Measurements from ENCODE around the gene GPR62.

The GPR62 gene

GRCh38 chr3:51932471-51933370, 22.5 kb upstream of the GPR62 start:
- no peak overlapping the region for H3K9ac ChIP-seq (ENCODE audit: low read depth, low read length)
- TF ChIP-seq, protein P1, sequence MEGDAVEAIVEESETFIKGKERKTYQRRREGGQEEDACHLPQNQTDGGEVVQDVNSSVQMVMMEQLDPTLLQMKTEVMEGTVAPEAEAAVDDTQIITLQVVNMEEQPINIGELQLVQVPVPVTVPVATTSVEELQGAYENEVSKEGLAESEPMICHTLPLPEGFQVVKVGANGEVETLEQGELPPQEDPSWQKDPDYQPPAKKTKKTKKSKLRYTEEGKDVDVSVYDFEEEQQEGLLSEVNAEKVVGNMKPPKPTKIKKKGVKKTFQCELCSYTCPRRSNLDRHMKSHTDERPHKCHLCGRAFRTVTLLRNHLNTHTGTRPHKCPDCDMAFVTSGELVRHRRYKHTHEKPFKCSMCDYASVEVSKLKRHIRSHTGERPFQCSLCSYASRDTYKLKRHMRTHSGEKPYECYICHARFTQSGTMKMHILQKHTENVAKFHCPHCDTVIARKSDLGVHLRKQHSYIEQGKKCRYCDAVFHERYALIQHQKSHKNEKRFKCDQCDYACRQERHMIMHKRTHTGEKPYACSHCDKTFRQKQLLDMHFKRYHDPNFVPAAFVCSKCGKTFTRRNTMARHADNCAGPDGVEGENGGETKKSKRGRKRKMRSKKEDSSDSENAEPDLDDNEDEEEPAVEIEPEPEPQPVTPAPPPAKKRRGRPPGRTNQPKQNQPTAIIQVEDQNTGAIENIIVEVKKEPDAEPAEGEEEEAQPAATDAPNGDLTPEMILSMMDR (IDR thresholded peaks at IDR 0.05; ENCODE audit: borderline replicate concordance, extremely low read depth, low read length, poor library complexity, severe bottlenecking): no peak
- no peak for TF ChIP-seq EZH2 (IDR thresholded peaks at IDR 0.05; ENCODE audit: borderline replicate concordance, low read depth, low read length, severe bottlenecking)
- no peak overlapping the region for H3K4me3 ChIP-seq (ENCODE audit: low read depth in 1 of 2, low read length in 2 of 2)
- H3K27me3 ChIP-seq (ENCODE audit: insufficient read depth, low read length, poor library complexity): no peaks in the 10 kb centered on the region
- ATAC-seq (ENCODE audit: insufficient read depth, low read depth) (no peak), DNase-seq (no peak)
- no peaks in the 10 kb centered on the region for H3K4me1 ChIP-seq (ENCODE audit: insufficient read depth, low read length)
- H3K4me2 ChIP-seq (ENCODE audit: insufficient read depth, low read length): no peak overlapping the region
- H3K9me3 ChIP-seq (ENCODE audit: insufficient read depth, low read length, severe bottlenecking): no peaks in the 10 kb centered on the region
- peaks cover 48% of the 10 kb centered on the region for H3K36me3 ChIP-seq (ENCODE audit: insufficient read depth, low read length)
- no peak overlapping the region for H2AFZ ChIP-seq (ENCODE audit: low read depth, low read length)
- no peaks in the 10 kb centered on the region for H3K79me2 ChIP-seq (ENCODE audit: insufficient read depth, low read length)
- H4K20me1 ChIP-seq (ENCODE audit: insufficient read depth, low read length): peaks cover 21% of the 10 kb centered on the region
- H3K27ac ChIP-seq (ENCODE audit: low read length): no peak overlapping the region

GRCh38 chr3:51933471-51934138, 21.6 kb upstream of the GPR62 start:
- no peak for TF ChIP-seq EZH2 (IDR thresholded peaks at IDR 0.05; ENCODE audit: borderline replicate concordance, low read depth, low read length, severe bottlenecking)
- TF ChIP-seq, protein P1 (IDR thresholded peaks at IDR 0.05; ENCODE audit: borderline replicate concordance, extremely low read depth, low read length, poor library complexity, severe bottlenecking): no peak
- no peak overlapping the region for H3K27ac ChIP-seq (ENCODE audit: low read length)
- H3K9me3 ChIP-seq (ENCODE audit: insufficient read depth, low read length, severe bottlenecking): no peaks in the 10 kb centered on the region
- H3K9ac ChIP-seq (ENCODE audit: low read depth, low read length): no peak overlapping the region
- peaks cover 57% of the 10 kb centered on the region for H3K36me3 ChIP-seq (ENCODE audit: insufficient read depth, low read length)
- ATAC-seq (ENCODE audit: insufficient read depth, low read depth) (no peak), DNase-seq (no peak)
- peaks cover under 1% of the 10 kb centered on the region; the same call in 1 of the 2 replicates for H3K79me2 ChIP-seq (ENCODE audit: insufficient read depth, low read length)
- H2AFZ ChIP-seq (ENCODE audit: low read depth, low read length): no peak overlapping the region
- H3K4me2 ChIP-seq (ENCODE audit: insufficient read depth, low read length): no peak overlapping the region
- no peaks in the 10 kb centered on the region for H3K27me3 ChIP-seq (ENCODE audit: insufficient read depth, low read length, poor library complexity)
- no peaks in the 10 kb centered on the region; the same call in 1 of the 2 replicates for H3K4me1 ChIP-seq (ENCODE audit: insufficient read depth, low read length)
- no peak overlapping the region for H3K4me3 ChIP-seq (ENCODE audit: low read depth in 1 of 2, low read length in 2 of 2)
- H4K20me1 ChIP-seq (ENCODE audit: insufficient read depth, low read length): peaks cover 24% of the 10 kb centered on the region

GRCh38 chr3:51934139-51934850, 20.9 kb upstream of the GPR62 start:
- peaks cover 7% of the 10 kb centered on the region; the same call in 1 of the 2 replicates for H3K79me2 ChIP-seq (ENCODE audit: insufficient read depth, low read length)
- H3K9ac ChIP-seq (ENCODE audit: low read depth, low read length): no peak overlapping the region
- H3K4me2 ChIP-seq (ENCODE audit: insufficient read depth, low read length): no peak overlapping the region
- H3K4me1 ChIP-seq (ENCODE audit: insufficient read depth, low read length): peaks cover 5% of the 10 kb centered on the region; the same call in 1 of the 2 replicates
- TF ChIP-seq, protein P1 (IDR thresholded peaks at IDR 0.05; ENCODE audit: borderline replicate concordance, extremely low read depth, low read length, poor library complexity, severe bottlenecking): no peak
- no peak for TF ChIP-seq EZH2 (IDR thresholded peaks at IDR 0.05; ENCODE audit: borderline replicate concordance, low read depth, low read length, severe bottlenecking)
- ATAC-seq (ENCODE audit: insufficient read depth, low read depth) (peak; percentile 49; the same call in 1 of the 3 replicates), DNase-seq (no peak)
- H2AFZ ChIP-seq (ENCODE audit: low read depth, low read length): no peak overlapping the region
- H3K27me3 ChIP-seq (ENCODE audit: insufficient read depth, low read length, poor library complexity): no peaks in the 10 kb centered on the region
- no peak overlapping the region for H3K4me3 ChIP-seq (ENCODE audit: low read depth in 1 of 2, low read length in 2 of 2)
- no peaks in the 10 kb centered on the region for H3K9me3 ChIP-seq (ENCODE audit: insufficient read depth, low read length, severe bottlenecking)
- peaks cover 63% of the 10 kb centered on the region for H3K36me3 ChIP-seq (ENCODE audit: insufficient read depth, low read length)
- peaks cover 31% of the 10 kb centered on the region for H4K20me1 ChIP-seq (ENCODE audit: insufficient read depth, low read length)
- no peak overlapping the region for H3K27ac ChIP-seq (ENCODE audit: low read length)

All from DND-41 (cell line).